22Rv1 (cell line): Measurements from ENCODE around the gene FIZ1.

Experiments
- CTCF ChIP-seq: fragments of 450-650 bp; IDR thresholded peaks from 2 replicates; pipeline ENCODE4 v1.5.1; 2017; ENCODE audit warnings: mild to moderate bottlenecking
- ZFX ChIP-seq: fragments of 450-650 bp; IDR thresholded peaks from 2 replicates; pipeline ENCODE4 v1.6.1; 2017; ENCODE audit warnings: antibody characterized with exemption, borderline replicate concordance

DNA sequence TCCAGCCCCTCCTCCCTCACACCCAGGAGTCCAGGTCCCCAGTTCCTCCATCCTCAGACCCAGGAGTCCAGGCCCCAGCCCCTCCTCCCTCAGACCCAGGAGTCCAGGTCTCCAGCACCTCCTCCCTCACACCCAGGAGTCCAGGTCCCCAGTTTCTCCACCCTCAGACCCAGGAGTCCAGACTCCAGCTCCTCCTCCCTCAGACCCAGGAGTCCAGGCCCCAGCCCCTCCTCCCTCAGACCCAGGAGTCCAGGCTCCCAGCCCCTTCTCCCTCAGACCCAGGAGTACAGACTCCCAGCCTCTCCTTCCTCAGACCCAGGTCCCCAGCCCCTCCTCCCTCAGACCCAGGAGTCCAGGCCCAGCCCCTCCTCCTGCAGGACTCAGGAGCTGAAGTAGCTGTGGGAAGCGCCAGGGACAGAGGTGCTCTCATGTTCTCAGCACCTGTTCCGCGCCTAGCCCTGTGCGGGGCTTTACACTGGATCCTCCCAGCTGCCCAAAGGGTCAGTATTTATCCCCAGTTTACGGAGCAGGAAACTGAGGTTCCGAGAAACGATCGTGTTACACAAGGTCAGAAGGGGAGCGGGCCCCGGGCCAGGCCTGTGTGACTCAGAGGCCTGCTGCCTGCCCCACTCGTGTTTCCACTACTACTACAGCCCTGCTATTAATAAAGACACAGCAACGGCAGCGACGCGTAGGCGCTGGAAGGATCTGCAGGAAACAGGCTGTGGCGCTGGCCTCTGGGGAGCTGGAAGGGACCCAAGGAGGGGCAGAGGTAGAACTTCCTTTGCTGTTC lies 52.3 kb downstream of the FIZ1 start:
- TF ChIP-seq CTCF (no peak), ZFX (no peak)
